Stomach (tissue), 9 donors: ENCODE results near the gene OTOG. TPM values are rescaled to one million over a fixed set of nuclear protein-coding genes. Genes with fewer than 3 reads are reported as not detected.

Experiments
- DNase-seq, 2 donors: peaks; one replicate each; pipeline versions ENCODE4 v3.0.0 to v3.0.0-alpha.2; 2013 to 2019
- H3K27ac ChIP-seq, 5 donors: fragments of 200-600 bp in 4 of 5; sonication (generic) in 4 of 5; one replicate each; pipeline ENCODE4 v1.5.1; 2013 to 2019; ENCODE audit warnings: mild to moderate bottlenecking in 1 of 5, moderate library complexity in 1 of 5
- H3K27me3 ChIP-seq, 3 donors: fragments of 200-600 bp; sonication (generic); one replicate each; pipeline ENCODE4 v1.5.1; 2017 to 2019; ENCODE audit warnings: mixed run types in 1 of 3
- H3K36me3 ChIP-seq, 4 donors: fragments of 200-600 bp; sonication (generic); 1 replicate in 3 of 4; 2 replicates in 1 of 4; pipeline ENCODE4 v1.5.1; 2016 to 2019
- H3K4me1 ChIP-seq, 4 donors: fragments of 200-600 bp; sonication (generic); one replicate each; pipeline ENCODE4 v1.5.1; 2016 to 2019
- H3K4me3 ChIP-seq, 4 donors: fragments of 200-600 bp; sonication (generic) in 3 of 4; one replicate each; pipeline ENCODE4 v1.5.1; 2016 to 2019; ENCODE audit warnings: mild to moderate bottlenecking in 1 of 4
- H3K9me3 ChIP-seq, 4 donors: fragments of 200-600 bp; sonication (generic); one replicate each; pipeline ENCODE4 v1.5.1; 2016 to 2019
- EP300 ChIP-seq: sonication (generic); formaldehyde crosslinking; IDR thresholded peaks from one replicate; pipeline ENCODE4 v1.6.1; 2017; ENCODE audit warnings: antibody characterized with exemption
- POLR2A ChIP-seq, 4 donors: fragments of 450-650 bp; IDR thresholded peaks; one replicate each; pipeline ENCODE4 v1.6.1; 2016; ENCODE audit warnings: antibody characterized with exemption in 4 of 4, control low read depth in 2 of 4, mild to moderate bottlenecking in 1 of 4, moderate library complexity in 1 of 4
- POLR2AphosphoS5 ChIP-seq, 3 donors: sonication (generic); formaldehyde crosslinking; IDR thresholded peaks; one replicate each; pipeline ENCODE4 v1.6.1; 2016; ENCODE audit warnings: antibody characterized with exemption in 3 of 3
- WGBS, 5 donors: extraction: QIAGEN DNeasy Blood & Tissue Kit in 3 of 5; methylation state at CpG; one replicate each; pipeline versions ENCODE4 v1.1.5 to v1.1.7; 2013 to 2018; 5-methylcytosine and 5-hydroxymethylcytosine counted together
- intact Hi-C: fragments of 100-400 bp; cut with DNase I; formaldehyde crosslinking; loops from one replicate; pipeline ENCODE4 v1.15.1; 2023; ENCODE audit warnings: low total_unique reads
- polyA plus RNA-seq, 3 donors: library from polyadenylated mRNA; stranded (reverse); fragments of 200-250 nt; gene quantifications; one replicate each; pipeline ENCODE4 v1.2.3, GENCODE V29; 2013
- total RNA-seq, 5 donors: library from RNA; depleted of rRNA; stranded (reverse); fragments of >200 nt; gene quantifications; one replicate each; pipeline versions ENCODE4 v1.1.0 to v1.2.3, GENCODE V29; 2014 to 2016
- TF ChIP-seq, protein P1 (sequence below), 7 experiments: fragments of 450-650 bp in 4 of 7; fragments of 200-600 bp in 3 of 7; sonication (generic) in 3 of 7; IDR thresholded peaks; one replicate each; pipeline ENCODE4 v1.5.1; 2016 to 2019; ENCODE audit warnings: antibody characterized with exemption in 7 of 7, control low read depth in 2 of 7, mild to moderate bottlenecking in 1 of 7
- donor health status: healthy with polysubstance abuse.
- donor health status: Bipolar disorder and iron deficiency.
- donor health status: healthy.

OTOG gene
- total and polyA plus RNA-seq, 8 donors: not detected

DNA sequence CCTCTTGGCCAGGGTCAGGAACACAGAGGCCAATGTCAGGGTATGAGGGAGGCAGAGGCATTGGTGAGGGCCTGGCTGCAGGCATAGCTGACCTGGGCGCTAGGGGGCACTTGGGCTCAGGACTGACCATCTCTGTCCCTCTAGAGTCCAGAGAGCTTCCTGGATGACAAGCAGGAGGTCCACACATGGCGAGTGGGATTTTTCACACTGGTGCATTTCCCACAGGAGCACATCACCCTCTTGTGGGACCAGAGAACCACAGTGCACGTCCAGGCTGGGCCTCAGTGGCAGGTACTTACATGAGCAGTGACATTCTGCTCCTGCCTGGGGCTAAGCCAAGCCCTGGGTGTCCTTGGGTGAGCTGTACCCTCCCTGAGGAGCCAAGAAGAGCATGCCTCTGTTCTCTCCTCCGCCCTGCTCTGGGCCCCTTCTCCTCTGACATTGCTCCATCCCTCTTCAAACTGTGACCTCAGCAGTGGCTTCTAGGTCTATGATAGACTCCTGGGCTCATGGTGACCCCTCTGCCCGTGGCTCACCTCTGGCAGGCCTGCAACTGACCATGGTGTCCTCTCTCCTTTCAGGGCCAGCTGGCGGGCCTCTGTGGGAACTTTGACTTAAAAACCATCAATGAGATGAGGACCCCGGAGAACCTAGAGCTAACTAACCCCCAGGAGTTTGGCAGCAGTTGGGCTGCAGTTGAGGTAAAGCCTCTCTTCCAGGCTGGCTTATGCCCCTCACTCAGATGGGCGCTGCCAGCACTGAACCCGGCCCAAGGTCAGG lies 46.6 kb downstream of the OTOG start:
- Histone ChIP-seq H3K4me1 (no peaks in the 10 kb centered on the region), H3K9me3 (no peaks in the 10 kb centered on the region), H3K4me3 (no peak overlapping the region), H3K36me3 (no peaks in the 10 kb centered on the region), H3K27ac (no peak overlapping the region), H3K27me3 (peaks cover 0 to 36% (median 0%) of the 10 kb centered on the region in 3 donors)
- intact Hi-C loops: no loop called here
- TF ChIP-seq, protein P1, sequence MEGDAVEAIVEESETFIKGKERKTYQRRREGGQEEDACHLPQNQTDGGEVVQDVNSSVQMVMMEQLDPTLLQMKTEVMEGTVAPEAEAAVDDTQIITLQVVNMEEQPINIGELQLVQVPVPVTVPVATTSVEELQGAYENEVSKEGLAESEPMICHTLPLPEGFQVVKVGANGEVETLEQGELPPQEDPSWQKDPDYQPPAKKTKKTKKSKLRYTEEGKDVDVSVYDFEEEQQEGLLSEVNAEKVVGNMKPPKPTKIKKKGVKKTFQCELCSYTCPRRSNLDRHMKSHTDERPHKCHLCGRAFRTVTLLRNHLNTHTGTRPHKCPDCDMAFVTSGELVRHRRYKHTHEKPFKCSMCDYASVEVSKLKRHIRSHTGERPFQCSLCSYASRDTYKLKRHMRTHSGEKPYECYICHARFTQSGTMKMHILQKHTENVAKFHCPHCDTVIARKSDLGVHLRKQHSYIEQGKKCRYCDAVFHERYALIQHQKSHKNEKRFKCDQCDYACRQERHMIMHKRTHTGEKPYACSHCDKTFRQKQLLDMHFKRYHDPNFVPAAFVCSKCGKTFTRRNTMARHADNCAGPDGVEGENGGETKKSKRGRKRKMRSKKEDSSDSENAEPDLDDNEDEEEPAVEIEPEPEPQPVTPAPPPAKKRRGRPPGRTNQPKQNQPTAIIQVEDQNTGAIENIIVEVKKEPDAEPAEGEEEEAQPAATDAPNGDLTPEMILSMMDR (IDR thresholded peaks at IDR 0.05): no peak
- no peak for TF ChIP-seq POLR2A (IDR thresholded peaks at IDR 0.05)
- no peak for TF ChIP-seq EP300
- no peak for TF ChIP-seq POLR2AphosphoS5 (IDR thresholded peaks at IDR 0.05)
- DNase-seq: no peak
- WGBS, 5 donors: 60 to 76% (median 68%) methylated on average over 7 to 9 of the region's 9 CpGs

DNA sequence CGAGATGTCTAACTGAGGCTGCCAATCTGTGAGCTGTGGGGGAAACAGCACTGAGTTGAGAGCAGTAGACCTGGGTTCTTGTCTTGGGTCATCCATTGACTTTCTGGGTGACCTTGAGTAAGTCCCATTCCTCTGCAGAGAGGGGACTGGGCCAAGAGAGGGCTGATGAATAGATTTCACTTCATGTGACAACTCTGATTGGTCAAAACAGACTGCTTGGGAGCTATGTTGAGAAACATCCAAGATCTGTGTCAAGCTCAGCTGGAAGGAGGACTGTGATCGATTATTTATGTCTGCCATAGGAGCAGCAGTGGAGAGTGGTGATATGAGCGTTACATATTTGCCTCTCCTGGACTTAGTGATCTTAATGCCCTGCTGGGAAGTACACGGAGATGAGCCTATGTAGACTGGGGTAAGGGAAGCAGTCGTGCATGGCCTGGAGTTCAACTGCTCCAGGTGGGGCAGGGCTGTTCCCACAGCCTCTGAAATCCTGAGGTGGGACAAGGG lies 47.7 kb downstream of the OTOG start:
- Histone ChIP-seq H3K27me3 (peaks cover 0 to 46% (median 0%) of the 10 kb centered on the region in 3 donors), H3K4me1 (peaks cover 0 to 3% (median 0%) of the 10 kb centered on the region in 4 donors), H3K27ac (no peak overlapping the region), H3K36me3 (no peaks in the 10 kb centered on the region), H3K9me3 (no peaks in the 10 kb centered on the region), H3K4me3 (no peak overlapping the region)
- intact Hi-C loops: no loop called here
- no peak for TF ChIP-seq POLR2A (IDR thresholded peaks at IDR 0.05)
- TF ChIP-seq EP300: no peak
- TF ChIP-seq, protein P1 (IDR thresholded peaks at IDR 0.05): no peak
- TF ChIP-seq POLR2AphosphoS5 (IDR thresholded peaks at IDR 0.05): no peak
- 76 to 85% (median 83%) methylated on average over 5 of the region's 5 CpGs for WGBS, 5 donors
- DNase-seq: no peak

DNA sequence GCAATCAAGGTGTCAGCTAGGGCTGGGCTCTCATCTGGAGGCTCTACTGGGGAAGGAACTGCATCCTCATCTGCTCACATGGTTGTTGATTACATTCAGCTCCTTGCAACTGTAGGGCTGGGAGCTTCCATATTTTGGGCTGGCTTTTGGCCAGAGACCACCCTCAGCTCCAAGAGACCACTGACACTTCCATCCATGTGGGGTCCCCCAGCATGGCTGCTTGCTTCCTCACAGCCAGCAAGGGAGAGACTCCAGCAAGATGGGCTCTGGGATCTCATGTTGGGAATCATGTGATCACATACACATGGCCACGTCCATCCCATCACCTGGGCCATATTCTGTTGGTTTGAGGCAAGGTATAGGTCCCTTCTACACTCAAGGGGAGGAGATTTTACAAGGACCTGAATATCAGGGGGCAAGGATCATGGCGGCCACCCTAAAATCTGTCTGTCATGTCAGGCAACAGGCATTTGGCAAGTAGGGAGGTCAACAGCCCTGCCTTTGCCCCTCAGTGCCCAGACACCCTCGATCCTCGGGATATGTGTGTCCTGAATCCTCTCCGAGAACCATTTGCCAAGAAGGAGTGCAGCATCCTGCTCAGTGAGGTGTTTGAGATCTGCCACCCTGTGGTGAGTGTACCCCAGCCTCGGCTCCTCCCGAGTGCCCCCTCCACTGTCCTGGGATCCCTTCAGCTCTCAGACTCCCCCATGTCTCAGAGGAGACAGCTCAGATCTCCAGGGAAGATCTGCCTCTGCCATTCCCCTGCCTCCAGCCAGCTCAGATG lies 48.7 kb downstream of the OTOG start:
- Histone ChIP-seq H3K27ac (no peak overlapping the region), H3K36me3 (no peaks in the 10 kb centered on the region), H3K4me3 (no peak overlapping the region), H3K9me3 (no peaks in the 10 kb centered on the region), H3K27me3 (peaks cover 0 to 51% (median 0%) of the 10 kb centered on the region in 3 donors), H3K4me1 (peaks cover 0 to 3% (median 0%) of the 10 kb centered on the region in 4 donors)
- TF ChIP-seq, protein P1 (IDR thresholded peaks at IDR 0.05): no peak
- TF ChIP-seq POLR2A (IDR thresholded peaks at IDR 0.05): no peak
- TF ChIP-seq POLR2AphosphoS5 (IDR thresholded peaks at IDR 0.05): no peak
- TF ChIP-seq EP300: no peak
- intact Hi-C loops: no loop called here
- 76 to 81% (median 78%) methylated on average over 5 to 7 of the region's 7 CpGs for WGBS, 5 donors
- DNase-seq: peak in 1 of 2 donors; percentile 20

DNA sequence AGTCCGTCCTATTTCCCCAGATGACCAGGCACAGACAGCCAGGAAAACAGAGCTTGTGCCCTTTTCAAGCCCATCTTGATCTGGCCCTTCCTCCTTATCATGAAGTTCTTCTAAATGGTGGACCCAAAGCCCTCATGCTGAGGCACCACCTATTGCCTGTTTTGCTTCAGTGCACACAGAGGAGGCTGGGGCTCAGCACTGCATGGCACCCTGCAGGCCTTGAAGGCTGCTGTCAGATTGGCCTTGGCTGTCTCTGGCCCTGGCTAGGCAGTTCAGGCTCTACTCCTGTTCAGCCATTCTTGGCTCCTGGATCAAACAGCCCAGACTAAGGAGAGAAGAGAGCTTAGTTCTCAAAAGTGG lies 49.2 kb downstream of the OTOG start:
- Histone ChIP-seq H3K9me3 (no peaks in the 10 kb centered on the region), H3K36me3 (no peaks in the 10 kb centered on the region), H3K27ac (no peak overlapping the region), H3K4me1 (peaks cover 0 to 3% (median 0%) of the 10 kb centered on the region in 4 donors), H3K27me3 (peaks cover 0 to 48% (median 0%) of the 10 kb centered on the region in 3 donors), H3K4me3 (no peak overlapping the region)
- WGBS, 5 donors: 64 to 86% (median 74%) methylated on average over 1 of the region's 1 CpG
- no peak for DNase-seq
- TF ChIP-seq EP300 (no peak), POLR2AphosphoS5 (IDR thresholded peaks at IDR 0.05) (no peak), POLR2A (IDR thresholded peaks at IDR 0.05) (no peak)
- TF ChIP-seq, protein P1 (IDR thresholded peaks at IDR 0.05): no peak
- intact Hi-C loops: no loop called here
